ENCODE data around the gene SV2C.
A peak's percentile ranks its signal among the peaks of the same experiment; 100 is the strongest.

SV2C gene

DNA sequence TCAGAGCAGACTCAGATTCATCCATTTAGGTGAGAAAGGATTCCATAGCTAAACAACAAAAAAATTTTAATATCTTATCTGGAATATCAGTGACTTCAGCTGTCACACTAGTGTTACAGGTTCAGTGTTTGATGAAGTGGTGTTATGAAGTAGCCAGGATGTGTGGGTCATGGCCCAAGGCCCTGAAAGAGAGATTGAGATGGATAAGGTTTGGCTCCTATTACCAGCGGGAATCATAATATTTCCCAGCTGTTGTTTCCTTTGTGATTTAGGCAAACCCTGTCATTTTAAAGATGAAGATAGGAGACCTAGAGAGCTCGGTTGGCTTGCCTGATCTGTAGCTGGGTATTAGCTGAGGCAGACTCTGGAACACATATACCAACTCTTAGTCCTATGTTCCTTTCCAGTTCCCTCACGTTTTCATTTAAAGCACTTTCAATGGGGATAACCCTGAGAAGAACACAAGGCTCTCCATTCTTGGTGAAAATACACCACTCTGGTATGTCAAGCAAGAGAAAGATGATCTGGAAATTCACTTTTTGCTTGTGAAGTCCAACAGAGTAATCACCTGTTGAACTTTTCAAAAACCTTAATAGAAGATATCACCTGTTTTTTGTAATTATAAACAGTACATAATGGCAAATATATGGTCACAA lies 54.8 kb downstream of the SV2C start:
- Histone ChIP-seq H3K9ac (ENCODE audit: low read length) (no peak overlapping the region), H2AFZ (ENCODE audit: low read depth, low read length) (no peak overlapping the region), H4K20me1 (ENCODE audit: insufficient read depth, low read length) (no peaks in the 10 kb centered on the region), H3K9me3 (ENCODE audit: insufficient read depth, low read length) (no peaks in the 10 kb centered on the region), H3K4me2 (ENCODE audit: low read length) (no peak overlapping the region), H3K36me3 (replicated peaks; ENCODE audit: low read depth, low read length) (no peaks in the 10 kb centered on the region), H3K27me3 (ENCODE audit: low read depth, low read length) (no peaks in the 10 kb centered on the region), H3K27ac (ENCODE audit: low read length) (no peak overlapping the region), H3K4me3 (ENCODE audit: low read length) (no peak overlapping the region), H3K4me1 (ENCODE audit: low read length) (no peaks in the 10 kb centered on the region), H3K79me2 (ENCODE audit: low read length) (no peaks in the 10 kb centered on the region)
- TF ChIP-seq, protein P1, sequence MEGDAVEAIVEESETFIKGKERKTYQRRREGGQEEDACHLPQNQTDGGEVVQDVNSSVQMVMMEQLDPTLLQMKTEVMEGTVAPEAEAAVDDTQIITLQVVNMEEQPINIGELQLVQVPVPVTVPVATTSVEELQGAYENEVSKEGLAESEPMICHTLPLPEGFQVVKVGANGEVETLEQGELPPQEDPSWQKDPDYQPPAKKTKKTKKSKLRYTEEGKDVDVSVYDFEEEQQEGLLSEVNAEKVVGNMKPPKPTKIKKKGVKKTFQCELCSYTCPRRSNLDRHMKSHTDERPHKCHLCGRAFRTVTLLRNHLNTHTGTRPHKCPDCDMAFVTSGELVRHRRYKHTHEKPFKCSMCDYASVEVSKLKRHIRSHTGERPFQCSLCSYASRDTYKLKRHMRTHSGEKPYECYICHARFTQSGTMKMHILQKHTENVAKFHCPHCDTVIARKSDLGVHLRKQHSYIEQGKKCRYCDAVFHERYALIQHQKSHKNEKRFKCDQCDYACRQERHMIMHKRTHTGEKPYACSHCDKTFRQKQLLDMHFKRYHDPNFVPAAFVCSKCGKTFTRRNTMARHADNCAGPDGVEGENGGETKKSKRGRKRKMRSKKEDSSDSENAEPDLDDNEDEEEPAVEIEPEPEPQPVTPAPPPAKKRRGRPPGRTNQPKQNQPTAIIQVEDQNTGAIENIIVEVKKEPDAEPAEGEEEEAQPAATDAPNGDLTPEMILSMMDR (IDR thresholded peaks at IDR 0.05; ENCODE audit: low read depth, low read length) = no peak
- no peak for TF ChIP-seq EZH2phosphoT487 (IDR thresholded peaks at IDR 0.05; ENCODE audit: low read depth)

DNA sequence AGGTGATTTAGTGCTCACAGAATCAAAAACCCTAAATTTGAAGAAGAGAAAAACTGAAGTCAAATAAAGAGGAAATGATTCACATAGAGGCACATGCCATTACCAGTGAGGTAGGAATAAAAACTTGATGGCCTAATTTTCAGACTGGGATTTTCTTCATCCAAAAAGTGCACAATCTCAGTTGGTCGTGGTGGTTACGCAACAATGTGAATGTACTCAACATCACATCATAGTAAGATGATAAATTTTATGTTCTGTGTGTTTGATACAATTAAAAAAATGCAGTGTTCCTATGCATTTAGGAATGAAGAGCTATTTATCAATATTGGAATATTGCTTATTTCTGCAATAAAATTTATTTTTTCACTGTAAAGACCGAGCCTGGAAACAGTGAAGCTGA lies 60.7 kb downstream of the SV2C start:
- Histone ChIP-seq H3K4me3 (ENCODE audit: low read length) (no peak overlapping the region), H3K27me3 (ENCODE audit: low read depth, low read length) (no peaks in the 10 kb centered on the region), H3K27ac (ENCODE audit: low read length) (no peak overlapping the region), H3K4me2 (ENCODE audit: low read length) (no peak overlapping the region), H3K4me1 (ENCODE audit: low read length) (peaks cover 3% of the 10 kb centered on the region; the same call in 1 of the 2 replicates), H3K9ac (ENCODE audit: low read length) (no peak overlapping the region), H2AFZ (ENCODE audit: low read depth, low read length) (no peak overlapping the region), H4K20me1 (ENCODE audit: insufficient read depth, low read length) (no peaks in the 10 kb centered on the region), H3K79me2 (ENCODE audit: low read length) (no peaks in the 10 kb centered on the region), H3K36me3 (replicated peaks; ENCODE audit: low read depth, low read length) (no peaks in the 10 kb centered on the region), H3K9me3 (ENCODE audit: insufficient read depth, low read length) (no peaks in the 10 kb centered on the region)
- no peak for TF ChIP-seq EZH2phosphoT487 (IDR thresholded peaks at IDR 0.05; ENCODE audit: low read depth)
- TF ChIP-seq, protein P1 (IDR thresholded peaks at IDR 0.05; ENCODE audit: low read depth, low read length) = no peak

- Histone ChIP-seq H3K9me3 (ENCODE audit: insufficient read depth, low read length) (no peaks in the 10 kb centered on the region), H3K4me1 (ENCODE audit: low read length) (peaks cover 3% of the 10 kb centered on the region; the same call in 1 of the 2 replicates), H2AFZ (ENCODE audit: low read depth, low read length) (no peak overlapping the region), H3K79me2 (ENCODE audit: low read length) (no peaks in the 10 kb centered on the region), H3K36me3 (replicated peaks; ENCODE audit: low read depth, low read length) (no peaks in the 10 kb centered on the region), H3K4me3 (ENCODE audit: low read length) (no peak overlapping the region), H3K27ac (ENCODE audit: low read length) (no peak overlapping the region), H3K4me2 (ENCODE audit: low read length) (no peak overlapping the region), H3K27me3 (ENCODE audit: low read depth, low read length) (no peaks in the 10 kb centered on the region), H4K20me1 (ENCODE audit: insufficient read depth, low read length) (no peaks in the 10 kb centered on the region), H3K9ac (ENCODE audit: low read length) (no peak overlapping the region)
- TF ChIP-seq, protein P1 (IDR thresholded peaks at IDR 0.05; ENCODE audit: low read depth, low read length) = no peak
- TF ChIP-seq EZH2phosphoT487 (IDR thresholded peaks at IDR 0.05; ENCODE audit: low read depth) = no peak
These were observed 61.5 kb downstream of the SV2C start for GRCh38 chr5:76144513-76145274.

DNA sequence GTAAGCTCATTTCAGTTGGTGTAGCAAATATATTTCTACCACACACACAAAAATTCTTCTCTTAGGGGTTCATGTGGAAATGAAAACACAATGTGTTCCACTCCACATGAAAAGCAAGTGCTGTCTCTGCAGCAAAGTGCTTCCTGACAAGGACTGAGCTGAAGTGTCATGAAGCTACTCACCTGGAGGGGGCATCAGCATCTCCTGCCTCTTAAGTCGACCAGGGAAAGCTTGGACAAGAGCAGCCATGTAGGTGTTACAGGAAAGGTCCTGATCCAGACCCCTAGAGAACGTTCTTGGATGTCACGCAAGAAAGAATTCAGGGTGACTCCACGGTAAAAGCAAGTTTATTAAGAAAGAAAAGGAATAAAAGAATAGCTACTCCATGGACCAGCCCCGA lies 62.8 kb downstream of the SV2C start:
- Histone ChIP-seq H3K27ac (ENCODE audit: low read length) (no peak overlapping the region), H3K79me2 (ENCODE audit: low read length) (no peaks in the 10 kb centered on the region), H3K36me3 (replicated peaks; ENCODE audit: low read depth, low read length) (no peaks in the 10 kb centered on the region), H3K9ac (ENCODE audit: low read length) (no peak overlapping the region), H2AFZ (ENCODE audit: low read depth, low read length) (no peak overlapping the region), H3K4me2 (ENCODE audit: low read length) (no peak overlapping the region), H3K4me1 (ENCODE audit: low read length) (peaks cover 3% of the 10 kb centered on the region; the same call in 1 of the 2 replicates), H3K27me3 (ENCODE audit: low read depth, low read length) (no peaks in the 10 kb centered on the region), H3K9me3 (ENCODE audit: insufficient read depth, low read length) (no peaks in the 10 kb centered on the region), H3K4me3 (ENCODE audit: low read length) (no peak overlapping the region), H4K20me1 (ENCODE audit: insufficient read depth, low read length) (no peaks in the 10 kb centered on the region)
- no peak for TF ChIP-seq EZH2phosphoT487 (IDR thresholded peaks at IDR 0.05; ENCODE audit: low read depth)
- TF ChIP-seq, protein P1 (IDR thresholded peaks at IDR 0.05; ENCODE audit: low read depth, low read length) = peak; percentile 38
